Body of pancreas (tissue), 4 donors: ENCODE results near the gene RCCD1. TPM values are rescaled to one million over a fixed set of nuclear protein-coding genes. Genes with fewer than 3 reads are reported as not detected.

Source experiments
- ATAC-seq: fragments of 150-250 bp; one replicate; pipeline ENCODE4 v1.9.1; 2016
- DNase-seq, 4 donors: peaks; one replicate each; pipeline ENCODE4 v3.0.0-alpha.2; 2019
- H3K27ac ChIP-seq, 4 donors: fragments of 200-600 bp; sonication (generic); 1 replicate in 3 of 4; 2 replicates in 1 of 4; pipeline versions ENCODE4 v1.5.1 to v1.6.1; 2016 to 2019; ENCODE audit warnings: mild to moderate bottlenecking in 1 of 4, mixed read lengths in 1 of 4, moderate library complexity in 1 of 4
- H3K27me3 ChIP-seq, 2 donors: fragments of 200-600 bp; sonication (generic); one replicate each; pipeline ENCODE4 v1.6.0; 2016; ENCODE audit warnings: mild to moderate bottlenecking in 1 of 2
- H3K36me3 ChIP-seq, 2 donors: fragments of 200-600 bp; sonication (generic); replicated peaks in 1 of 2; 2 replicates each; pipeline ENCODE4 v1.5.1; 2016; ENCODE audit warnings: low read depth in 2 of 2; ENCODE audit not compliant: insufficient read depth in 1 of 2
- H3K4me1 ChIP-seq: fragments of 200-600 bp; sonication (generic); one replicate; pipeline ENCODE4 v1.6.0; 2016
- H3K4me3 ChIP-seq, 2 donors: fragments of 200-600 bp; sonication (generic); 1 replicate in 1 of 2; 2 replicates in 1 of 2; pipeline ENCODE4 v1.5.1; 2016 to 2019
- H3K9me3 ChIP-seq, 3 donors: fragments of 200-600 bp; sonication (generic); 1 replicate in 2 of 3; 2 replicates in 1 of 3; pipeline ENCODE4 v1.5.1; 2016
- POLR2A ChIP-seq, 3 donors: fragments of 450-650 bp; IDR thresholded peaks; one replicate each; pipeline ENCODE4 v1.6.1; 2016; ENCODE audit warnings: antibody characterized with exemption in 3 of 3, mild to moderate bottlenecking in 2 of 3
- WGBS, 2 donors: methylation state at CpG; one replicate each; pipeline ENCODE4 v1.1.5; 2017; 5-methylcytosine and 5-hydroxymethylcytosine counted together
- intact Hi-C: fragments of 100-400 bp; cut with DNase I; formaldehyde crosslinking; loops from one replicate; pipeline ENCODE4 v1.15.1; 2023
- total RNA-seq, 2 donors: library from RNA; depleted of rRNA; stranded (reverse); fragments of >200 nt; gene quantifications; one replicate each; pipeline ENCODE4 v1.1.0, GENCODE V29; 2016
- TF ChIP-seq, protein P1 (sequence below), 7 experiments: fragments of 450-650 bp in 4 of 7; fragments of 200-600 bp in 3 of 7; sonication (generic) in 3 of 7; IDR thresholded peaks; one replicate each; pipeline ENCODE4 v1.5.1; 2016 to 2019; ENCODE audit warnings: antibody characterized with exemption in 7 of 7

Gene RCCD1
- total RNA-seq, 2 donors from 2014 or later, result 13.7 to 21.4 TPM

DNA sequence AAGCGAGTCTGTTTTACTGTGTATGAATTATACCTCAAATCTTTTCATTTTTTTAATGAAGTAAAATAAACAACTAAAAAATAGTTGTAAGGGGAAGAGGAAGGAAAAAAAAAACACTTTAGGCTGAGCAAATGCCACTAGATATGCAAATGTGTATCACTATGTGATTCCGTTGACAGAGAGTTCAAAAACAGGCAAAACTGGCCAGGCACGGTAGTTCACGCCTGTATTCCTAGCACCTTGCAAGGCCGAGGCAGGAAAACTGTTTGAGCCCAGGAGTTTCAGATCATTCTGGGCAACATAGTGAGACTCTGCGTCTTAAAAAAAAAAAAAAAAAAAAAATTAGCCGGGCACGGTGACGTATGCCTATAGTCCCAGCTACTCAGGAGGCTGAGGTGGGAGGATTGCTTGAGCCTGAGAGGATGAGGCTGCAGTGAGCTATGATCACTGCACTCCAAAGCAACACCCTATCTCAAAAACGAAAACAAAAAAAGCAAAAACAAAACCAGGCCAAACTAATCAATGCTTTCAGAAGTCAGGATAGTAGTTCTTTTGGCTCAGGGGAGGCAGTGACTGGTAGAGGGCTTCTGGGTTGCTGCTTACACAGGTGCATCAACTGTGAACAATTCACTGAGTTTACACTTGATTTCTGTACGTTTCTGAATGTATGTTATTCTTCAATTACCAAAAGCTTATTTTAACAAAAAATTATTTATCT lies 32.3 kb downstream of the RCCD1 start:
- Histone ChIP-seq H3K27ac (no peak overlapping the region), H3K4me3 (no peak overlapping the region), H3K9me3 (no peaks in the 10 kb centered on the region), H3K36me3 (no peaks in the 10 kb centered on the region), H3K4me1 (peaks cover 5% of the 10 kb centered on the region), H3K27me3 (no peaks in the 10 kb centered on the region)
- no peak for ATAC-seq
- intact Hi-C loops, result no loop called here
- DNase-seq, result no peak
- WGBS, 2 donors, result 52 to 61% methylated on average over 11 of the region's 11 CpGs
- TF ChIP-seq POLR2A (IDR thresholded peaks at IDR 0.05), result no peak
- TF ChIP-seq, protein P1, sequence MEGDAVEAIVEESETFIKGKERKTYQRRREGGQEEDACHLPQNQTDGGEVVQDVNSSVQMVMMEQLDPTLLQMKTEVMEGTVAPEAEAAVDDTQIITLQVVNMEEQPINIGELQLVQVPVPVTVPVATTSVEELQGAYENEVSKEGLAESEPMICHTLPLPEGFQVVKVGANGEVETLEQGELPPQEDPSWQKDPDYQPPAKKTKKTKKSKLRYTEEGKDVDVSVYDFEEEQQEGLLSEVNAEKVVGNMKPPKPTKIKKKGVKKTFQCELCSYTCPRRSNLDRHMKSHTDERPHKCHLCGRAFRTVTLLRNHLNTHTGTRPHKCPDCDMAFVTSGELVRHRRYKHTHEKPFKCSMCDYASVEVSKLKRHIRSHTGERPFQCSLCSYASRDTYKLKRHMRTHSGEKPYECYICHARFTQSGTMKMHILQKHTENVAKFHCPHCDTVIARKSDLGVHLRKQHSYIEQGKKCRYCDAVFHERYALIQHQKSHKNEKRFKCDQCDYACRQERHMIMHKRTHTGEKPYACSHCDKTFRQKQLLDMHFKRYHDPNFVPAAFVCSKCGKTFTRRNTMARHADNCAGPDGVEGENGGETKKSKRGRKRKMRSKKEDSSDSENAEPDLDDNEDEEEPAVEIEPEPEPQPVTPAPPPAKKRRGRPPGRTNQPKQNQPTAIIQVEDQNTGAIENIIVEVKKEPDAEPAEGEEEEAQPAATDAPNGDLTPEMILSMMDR (IDR thresholded peaks at IDR 0.05), result no peak

DNA sequence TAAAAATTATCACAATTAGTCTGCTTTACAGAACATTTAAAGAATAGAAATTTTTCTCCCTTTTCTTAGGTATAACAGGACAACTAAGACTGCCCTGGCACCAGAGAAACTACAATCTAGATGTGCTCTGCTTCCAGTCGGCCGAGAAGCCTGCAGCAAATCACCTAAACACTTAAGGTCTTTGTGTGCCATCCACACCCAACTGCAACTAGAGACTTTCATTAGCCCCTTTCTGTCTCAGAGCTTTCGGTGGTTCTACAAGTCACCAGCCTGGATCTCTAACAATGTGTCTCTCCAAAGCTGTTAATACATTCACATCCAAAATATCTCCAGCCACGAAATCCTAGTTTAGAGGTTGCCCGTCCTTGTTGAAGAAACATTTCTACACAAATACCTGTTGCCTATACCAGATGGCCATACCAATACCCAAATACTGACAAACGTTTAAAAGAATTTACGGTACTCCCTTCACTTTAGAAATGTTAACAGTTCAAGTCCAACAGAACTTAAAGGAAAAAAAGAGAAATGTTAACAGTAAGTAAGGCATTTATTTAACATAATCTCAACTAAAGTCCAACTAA lies 33.0 kb downstream of the RCCD1 start:
- ATAC-seq, result no peak
- 70 to 73% methylated on average over 7 of the region's 7 CpGs for WGBS, 2 donors

DNA sequence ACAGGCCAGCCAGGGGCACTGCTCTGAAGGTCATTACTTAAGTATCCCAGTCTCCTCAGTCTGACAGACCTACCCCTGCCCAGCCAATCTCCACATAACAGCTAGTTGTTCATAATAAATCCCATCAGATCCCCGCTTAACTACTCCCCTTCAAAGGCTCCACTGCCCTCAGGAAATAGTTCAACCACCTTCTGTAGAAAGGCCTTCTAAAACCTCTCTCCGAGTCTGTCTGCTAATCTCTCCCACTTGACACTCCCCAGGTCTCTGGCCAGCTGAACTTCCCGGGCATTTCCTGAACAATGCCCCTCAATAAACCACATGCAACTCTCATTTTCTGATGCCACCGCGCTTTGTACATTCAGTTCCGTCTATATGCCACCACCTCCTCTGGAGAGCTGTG lies 33.6 kb downstream of the RCCD1 start:
- DNase-seq (no peak), ATAC-seq (no peak)
- Histone ChIP-seq H3K4me1 (peaks cover 8% of the 10 kb centered on the region), H3K9me3 (no peaks in the 10 kb centered on the region), H3K4me3 (no peak overlapping the region), H3K27me3 (no peaks in the 10 kb centered on the region), H3K36me3 (no peaks in the 10 kb centered on the region), H3K27ac (no peak overlapping the region)
- intact Hi-C loops, result no loop called here
- TF ChIP-seq POLR2A (IDR thresholded peaks at IDR 0.05), result no peak
- TF ChIP-seq, protein P1 (IDR thresholded peaks at IDR 0.05), result no peak
- 51 to 79% methylated on average over 6 of the region's 6 CpGs for WGBS, 2 donors

More for the DNA sequence above, 33.0 kb downstream of the RCCD1 start:
- no peak for DNase-seq
- Histone ChIP-seq H3K4me3 (no peak overlapping the region), H3K27me3 (no peaks in the 10 kb centered on the region), H3K36me3 (no peaks in the 10 kb centered on the region), H3K27ac (no peak overlapping the region), H3K9me3 (no peaks in the 10 kb centered on the region), H3K4me1 (peaks cover 5% of the 10 kb centered on the region)
- TF ChIP-seq POLR2A (IDR thresholded peaks at IDR 0.05), result no peak
- TF ChIP-seq, protein P1 (IDR thresholded peaks at IDR 0.05), result no peak
- intact Hi-C loops, result no loop called here

DNA sequence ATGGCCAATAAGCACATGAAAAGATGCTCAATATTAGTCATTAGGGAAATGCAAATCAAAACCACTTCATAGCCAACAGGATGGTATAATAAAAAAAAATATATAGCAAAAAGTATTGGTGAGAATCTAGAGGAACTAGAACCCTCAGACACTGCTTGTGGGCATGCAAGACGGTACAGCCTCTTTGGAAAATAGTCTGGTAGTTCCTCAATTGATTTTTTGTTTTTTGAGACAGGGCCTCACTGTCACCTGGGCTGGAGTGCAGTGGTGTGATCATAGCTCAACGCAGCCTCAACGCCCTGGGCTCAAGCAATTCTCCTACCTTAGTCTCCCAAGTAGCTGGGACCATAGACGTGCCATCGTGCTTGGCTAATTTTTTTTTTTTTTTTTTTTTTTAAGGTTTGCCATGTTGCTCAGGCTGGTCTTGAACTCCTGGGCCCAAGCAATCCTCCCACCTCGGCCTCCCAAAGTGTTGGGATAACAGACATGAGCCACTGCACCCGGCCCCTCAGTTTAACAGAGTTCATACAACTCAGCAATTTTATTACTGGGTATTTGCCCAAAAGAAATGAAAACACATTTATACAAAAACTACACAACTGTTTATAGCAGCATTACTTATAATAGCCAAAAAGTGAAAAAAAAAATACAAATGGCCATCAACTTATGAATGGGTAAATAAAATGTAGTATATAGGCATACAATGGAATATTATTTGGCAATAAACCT lies 34.5 kb downstream of the RCCD1 start:
- intact Hi-C loops, result no loop called here
- no peak for TF ChIP-seq POLR2A (IDR thresholded peaks at IDR 0.05)
- TF ChIP-seq, protein P1 (IDR thresholded peaks at IDR 0.05), result no peak

More for the DNA sequence above, 34.5 kb downstream of the RCCD1 start:
- Histone ChIP-seq H3K36me3 (no peaks in the 10 kb centered on the region), H3K4me1 (peaks cover 16% of the 10 kb centered on the region), H3K27ac (no peak overlapping the region), H3K9me3 (no peaks in the 10 kb centered on the region), H3K4me3 (no peak overlapping the region), H3K27me3 (no peaks in the 10 kb centered on the region)
- DNase-seq (no peak), ATAC-seq (no peak)
- WGBS, 2 donors, result 83 to 90% methylated on average over 7 of the region's 7 CpGs
